Stimulated activated CD4-positive, alpha-beta T cell treated with anti-CD3 and anti-CD28 coated beads, TNF-alpha, amount 100 ng/mL, for 1 hour (primary cell): Measurements from ENCODE around the gene CCDC185.
"Not testable (repeated sequence)": the region's sequence is repeated elsewhere in the genome, so short reads cannot be mapped to it uniquely, and the experiment has no call there.

Experiments used
- DNase-seq, 3 donors: peaks; one replicate each; pipeline ENCODE4 v3.0.0-alpha.2; 2020; ENCODE audit warnings: low read depth in 3 of 3, low spot score in 1 of 3

The CCDC185 gene

DNA sequence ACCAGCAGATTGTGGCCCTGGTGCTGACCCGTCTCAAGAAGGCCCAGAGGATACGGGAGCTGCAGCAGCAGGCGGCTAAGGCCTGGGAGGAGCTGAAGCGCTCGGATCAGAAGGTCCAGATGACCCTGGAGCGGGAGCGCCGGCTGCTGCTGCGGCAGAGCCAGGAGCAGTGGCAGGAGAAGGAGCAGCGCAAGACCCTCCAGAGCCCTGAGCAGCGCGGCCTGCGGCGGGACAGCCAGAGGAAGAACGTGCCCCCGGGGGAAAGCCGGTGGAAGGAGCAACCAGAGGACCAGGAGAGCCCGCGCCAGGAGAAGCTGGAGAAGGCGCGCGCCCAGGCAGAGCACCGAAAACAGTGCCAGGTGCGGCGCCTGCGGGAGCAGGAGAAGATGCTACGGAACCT, 1.0 kb downstream of the CCDC185 start:
- no peak for DNase-seq

DNA sequence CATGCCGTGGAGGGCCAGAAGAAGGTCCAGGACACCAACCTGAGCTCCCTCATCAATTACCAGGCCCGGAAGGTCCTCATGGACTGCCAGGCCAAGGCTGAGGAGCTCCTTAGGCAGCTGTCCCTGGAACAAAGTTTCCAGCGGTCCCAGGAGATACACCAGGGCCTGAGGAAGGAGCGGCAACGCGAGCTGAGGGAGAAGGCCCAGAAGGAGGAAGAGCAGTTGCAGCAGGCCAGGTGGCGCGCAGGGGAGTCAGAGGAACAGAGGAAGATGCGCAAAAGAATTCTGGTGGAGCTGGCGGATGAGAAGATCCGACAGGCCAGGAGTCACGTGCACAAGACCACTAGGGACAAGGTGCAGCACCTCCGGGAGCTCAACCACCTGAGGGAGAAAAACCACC, 1.5 kb downstream of the CCDC185 start:
- no peak for DNase-seq

DNA sequence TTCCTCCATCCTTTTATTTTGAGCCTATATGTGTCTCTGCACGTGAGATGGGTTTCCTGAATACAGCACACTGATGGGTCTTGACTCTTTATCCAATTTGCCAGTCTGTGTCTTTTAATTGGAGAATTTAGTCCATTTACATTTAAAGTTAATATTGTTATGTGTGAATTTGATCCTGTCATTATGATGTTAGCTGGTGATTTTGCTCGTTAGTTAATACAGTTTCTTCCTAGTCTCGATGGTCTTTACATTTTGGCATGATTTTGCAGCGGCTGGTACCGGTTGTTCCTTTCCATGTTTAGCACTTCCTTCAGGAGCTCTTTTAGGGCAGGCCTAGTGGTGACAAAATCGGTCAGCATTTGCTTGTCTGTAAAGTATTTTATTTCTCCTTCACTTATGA, 6.2 kb downstream of the CCDC185 start:
- DNase-seq, result not testable (repeated sequence)

DNA sequence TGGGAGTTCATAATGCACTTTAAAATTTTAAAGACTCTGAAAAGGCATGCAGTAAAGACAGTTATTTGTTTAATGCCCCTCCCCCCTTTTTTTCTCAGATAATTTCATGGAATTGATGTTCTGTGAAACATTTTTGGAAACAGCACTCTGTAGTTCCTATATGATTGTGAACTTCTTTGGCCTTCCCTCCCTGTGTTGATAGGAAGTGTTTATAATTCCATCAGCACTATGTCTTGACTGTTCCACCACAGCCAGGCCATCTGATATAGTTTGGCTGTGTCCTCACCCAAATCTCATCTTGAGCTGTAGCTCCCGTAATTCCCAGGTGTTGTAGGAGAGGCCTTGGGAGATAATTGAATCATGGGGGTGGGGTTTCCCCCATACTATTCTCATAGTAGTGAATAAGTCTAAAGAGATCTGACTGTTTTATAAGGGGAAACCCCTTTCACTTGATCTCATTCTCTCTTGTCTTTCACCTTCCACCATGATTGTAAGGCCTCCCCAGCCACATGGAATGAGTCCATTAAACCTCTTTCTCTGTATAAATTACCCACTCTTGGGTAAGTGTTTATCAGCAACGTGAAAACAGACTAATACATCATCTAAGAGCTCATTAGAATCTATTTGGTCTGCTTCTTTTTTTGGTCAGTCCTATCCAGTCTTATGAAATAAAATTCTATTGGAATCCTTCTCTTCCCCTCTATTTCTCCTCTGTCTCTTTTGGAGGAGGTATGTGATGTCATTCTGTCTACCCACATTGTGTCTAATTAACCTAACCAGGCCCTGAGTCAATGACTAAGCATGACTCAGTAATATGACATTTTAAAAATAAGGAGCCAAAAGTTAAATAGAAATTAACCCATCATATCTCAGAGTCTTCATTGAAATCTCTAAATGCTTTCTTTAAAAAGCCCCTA, 8.9 kb downstream of the CCDC185 start:
- no peak for DNase-seq

DNA sequence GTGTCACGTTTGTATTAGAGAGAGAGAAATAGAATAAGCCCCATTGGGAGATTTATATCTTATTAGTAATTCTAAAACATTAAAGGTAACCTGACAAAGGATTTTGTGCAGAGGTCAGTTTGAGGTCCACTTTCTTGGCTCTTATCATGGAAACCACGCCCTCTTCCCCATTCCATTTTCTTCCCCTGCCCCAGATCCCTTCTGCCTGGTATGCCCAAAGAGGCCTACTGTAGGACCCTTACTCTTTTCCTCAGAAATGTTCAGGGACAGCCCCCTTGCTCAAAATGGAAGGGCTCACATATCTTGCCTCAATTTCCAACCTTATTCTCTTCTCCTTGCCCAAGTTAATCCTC, 9.6 kb downstream of the CCDC185 start:
- DNase-seq, result no peak

DNA sequence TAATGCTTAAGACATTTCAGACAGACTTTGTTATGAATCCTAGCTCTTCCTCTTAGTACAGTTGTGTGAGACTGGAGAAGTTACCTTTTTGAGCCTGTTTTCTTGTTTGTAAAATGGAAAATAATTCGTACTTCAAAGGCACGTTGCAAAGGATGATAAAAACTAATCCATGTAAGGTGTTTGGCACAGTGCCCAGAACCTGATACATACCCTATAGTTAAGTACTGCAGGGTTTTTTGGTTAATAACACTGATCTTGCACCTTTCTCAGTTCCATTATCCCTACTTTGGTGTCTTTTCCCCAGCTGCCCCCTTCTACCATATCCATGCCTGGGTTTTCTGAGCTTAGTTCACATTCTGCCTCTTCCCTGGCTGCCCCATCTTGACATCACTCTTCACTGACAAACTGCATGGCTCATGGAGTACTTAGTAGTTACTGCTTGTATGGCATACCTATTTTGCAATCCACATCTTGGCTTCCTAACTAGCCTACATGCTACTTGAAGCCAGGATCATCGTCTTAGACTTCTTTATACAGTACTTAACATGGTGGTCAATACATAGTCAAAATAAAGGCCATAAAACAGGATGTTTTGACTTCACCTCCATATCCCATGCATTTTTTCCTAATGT, 10.1 kb downstream of the CCDC185 start:
- DNase-seq, result no peak

- no peak for DNase-seq
These were observed 12.3 kb downstream of the CCDC185 start for GRCh38 chr1:223405507-223405906.

- DNase-seq, result no peak
These were observed 16.8 kb downstream of the CCDC185 start for GRCh38 chr1:223410036-223410435.

DNA sequence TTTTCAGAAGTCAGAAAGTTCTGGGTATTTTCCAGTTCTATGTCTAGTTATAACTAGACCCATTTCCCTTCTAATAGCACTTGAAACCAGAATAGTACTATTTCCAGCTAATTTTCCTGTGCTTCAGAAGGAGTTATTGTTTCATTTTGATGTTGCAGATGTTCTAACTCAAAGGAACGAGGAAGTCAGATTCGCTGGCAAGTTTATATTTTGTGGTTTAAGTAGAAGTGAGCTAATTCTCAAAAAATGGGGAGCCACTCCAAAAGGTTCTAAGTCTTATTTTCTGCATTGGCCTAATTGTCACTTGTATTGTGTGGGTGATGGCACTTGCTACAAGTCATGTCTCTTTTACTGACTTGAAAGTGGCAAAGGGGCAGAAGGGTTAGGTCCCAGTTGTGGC, 18.1 kb downstream of the CCDC185 start:
- no peak for DNase-seq

GRCh38 chr1:223411710-223412109, 18.5 kb downstream of the CCDC185 start:
- DNase-seq, result no peak

- DNase-seq, result no peak
These were observed 20.0 kb downstream of the CCDC185 start for GRCh38 chr1:223413216-223413615.

DNA sequence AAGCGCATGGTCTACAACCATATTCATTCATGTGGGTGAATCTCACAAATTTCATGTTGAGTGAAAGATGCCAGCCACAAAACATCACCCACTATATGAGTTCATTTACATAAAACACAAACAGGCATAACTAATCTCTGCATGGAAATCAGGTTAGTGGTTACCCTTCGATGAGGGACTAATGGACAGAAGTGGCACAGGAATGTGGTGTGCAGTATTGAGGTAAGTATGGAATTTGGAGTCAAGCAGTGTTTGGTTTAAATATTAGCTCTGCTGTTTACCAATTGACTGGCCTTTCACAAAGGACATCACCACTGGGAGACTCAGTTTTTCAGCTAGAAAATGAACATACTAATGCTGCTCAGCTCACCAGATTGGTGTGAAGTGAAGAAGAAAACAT, 24.2 kb downstream of the CCDC185 start:
- no peak for DNase-seq

- DNase-seq, result no peak
These were observed 24.9 kb downstream of the CCDC185 start for GRCh38 chr1:223417903-223418663.

GRCh38 chr1:223419115-223419514, 25.9 kb downstream of the CCDC185 start:
- no peak for DNase-seq

GRCh38 chr1:223419561-223419960, 26.3 kb downstream of the CCDC185 start:
- no peak for DNase-seq

- no peak for DNase-seq
These were observed 27.8 kb downstream of the CCDC185 start for GRCh38 chr1:223421025-223421424.

- DNase-seq, result no peak
These were observed 28.5 kb downstream of the CCDC185 start for GRCh38 chr1:223421676-223422075.

- no peak for DNase-seq
These were observed 29.7 kb downstream of the CCDC185 start for GRCh38 chr1:223422911-223423310.

GRCh38 chr1:223423641-223424233, 30.5 kb downstream of the CCDC185 start:
- DNase-seq, result no peak

DNA sequence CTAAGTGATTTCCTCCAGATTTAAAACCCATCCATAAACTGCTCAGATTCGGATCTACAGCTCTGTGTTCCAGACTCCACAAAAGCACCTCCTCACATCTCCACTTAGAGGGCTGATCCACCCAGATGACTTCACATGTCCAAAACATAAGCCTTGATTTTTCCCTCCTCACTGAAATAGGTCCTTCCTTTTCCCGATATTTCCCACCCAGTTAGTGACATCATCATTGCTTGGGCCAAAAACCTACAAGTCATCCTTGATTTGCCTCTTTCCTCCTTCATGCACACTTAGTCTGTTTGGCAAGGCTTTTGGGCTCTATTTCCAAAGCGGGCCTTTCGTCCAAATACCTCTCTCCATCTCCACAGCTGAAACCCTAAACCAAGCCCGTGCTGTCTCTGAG, 32.3 kb downstream of the CCDC185 start:
- DNase-seq, result no peak

- DNase-seq, result no peak
These were observed 33.7 kb downstream of the CCDC185 start for GRCh38 chr1:223426936-223427335.

DNA sequence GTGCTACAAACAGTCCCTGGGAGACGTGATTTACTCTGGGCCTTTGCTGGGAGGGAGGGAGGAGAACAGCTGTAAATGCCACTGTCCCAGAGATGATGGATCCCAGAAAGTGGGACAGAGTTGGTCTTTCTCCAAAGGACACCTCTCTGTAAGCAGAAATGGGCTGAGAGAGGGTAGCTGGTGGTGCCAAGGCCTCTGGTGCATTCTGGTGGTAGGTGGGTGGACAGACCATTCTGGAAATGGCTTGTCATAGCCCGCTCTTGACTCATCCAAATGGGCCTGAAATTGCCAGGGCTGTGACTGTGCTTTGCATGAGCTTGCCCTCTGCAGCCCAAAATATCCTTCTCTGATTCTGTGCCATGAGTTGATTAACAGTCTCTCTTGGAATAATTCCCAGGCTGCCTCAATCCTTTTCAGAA, 36.1 kb downstream of the CCDC185 start:
- no peak for DNase-seq
